Astrocyte of the spinal cord (primary cell): Measurements from ENCODE around the gene COL23A1.
"Not testable (repeated sequence)": the region's sequence is repeated elsewhere in the genome, so short reads cannot be mapped to it uniquely, and the experiment has no call there.

Experiments
- DNase-seq: peaks from one replicate; pipeline ENCODE4 v3.0.0; 2011; ENCODE audit warnings: low read depth, low spot score
- H3K4me3 ChIP-seq: 2 replicates; pipeline ENCODE4 v1.5.1; 2011; ENCODE audit warnings: low read depth, mild to moderate bottlenecking, low read length, moderate library complexity
- in situ Hi-C: cut with HindIII; loops from 2 replicates; pipeline ENCODE4 v1.10.0; 2017; ENCODE audit warnings: low sequenced_read_pairs
- TF ChIP-seq, protein P1 (sequence below): IDR thresholded peaks from 2 replicates; pipeline ENCODE4 v1.5.1; 2012; ENCODE audit warnings: low read depth, mild to moderate bottlenecking, low read length, inconsistent platforms

COL23A1 gene

DNA sequence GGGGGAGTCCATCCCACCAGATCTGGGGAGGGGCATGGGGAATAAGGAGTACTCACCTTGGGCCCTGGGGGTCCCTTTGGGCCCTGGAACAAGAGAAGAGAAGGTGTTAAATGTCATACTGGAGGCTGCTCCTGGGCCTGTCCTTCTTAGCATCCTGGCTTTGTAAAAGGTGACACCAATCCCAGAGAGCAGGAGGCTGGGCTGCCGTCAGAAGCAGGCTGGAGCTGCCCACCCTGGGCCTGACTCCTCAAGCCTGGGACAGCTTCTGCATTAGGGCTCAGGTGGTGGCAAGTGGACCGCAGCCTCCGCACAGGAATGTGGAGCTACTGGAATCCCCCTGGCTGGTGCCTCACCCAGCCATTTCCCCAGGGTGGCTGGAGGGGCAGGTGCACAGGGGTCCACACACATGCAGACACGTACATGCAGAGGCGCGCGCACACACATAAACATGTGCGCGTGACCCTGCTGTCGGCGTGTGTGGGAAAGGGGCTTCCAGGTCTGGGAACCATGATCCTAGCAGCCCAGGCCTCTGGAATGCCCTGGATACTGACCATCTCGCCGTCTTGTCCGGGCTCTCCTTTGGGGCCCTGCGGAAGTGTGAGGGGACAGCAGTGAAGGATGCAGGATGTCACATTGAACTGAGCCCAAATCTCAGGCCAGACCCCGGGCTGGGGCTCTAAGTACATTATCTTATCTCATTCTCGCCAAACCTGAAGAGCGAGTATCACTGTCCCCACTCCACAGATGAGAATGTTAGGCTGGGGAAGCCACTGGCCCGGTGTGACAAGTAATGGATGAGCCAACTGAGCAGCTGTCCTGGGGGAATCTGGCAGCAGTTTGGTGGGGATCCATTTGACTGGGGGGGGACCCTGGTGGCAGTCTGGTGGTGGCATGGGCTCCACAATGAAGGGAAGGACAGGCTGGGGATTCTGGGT, 328.3 kb downstream of the COL23A1 start:
- H3K4me3 ChIP-seq = no peak overlapping the region
- DNase-seq = no peak
- in situ Hi-C loops = no loop called here
- TF ChIP-seq, protein P1, sequence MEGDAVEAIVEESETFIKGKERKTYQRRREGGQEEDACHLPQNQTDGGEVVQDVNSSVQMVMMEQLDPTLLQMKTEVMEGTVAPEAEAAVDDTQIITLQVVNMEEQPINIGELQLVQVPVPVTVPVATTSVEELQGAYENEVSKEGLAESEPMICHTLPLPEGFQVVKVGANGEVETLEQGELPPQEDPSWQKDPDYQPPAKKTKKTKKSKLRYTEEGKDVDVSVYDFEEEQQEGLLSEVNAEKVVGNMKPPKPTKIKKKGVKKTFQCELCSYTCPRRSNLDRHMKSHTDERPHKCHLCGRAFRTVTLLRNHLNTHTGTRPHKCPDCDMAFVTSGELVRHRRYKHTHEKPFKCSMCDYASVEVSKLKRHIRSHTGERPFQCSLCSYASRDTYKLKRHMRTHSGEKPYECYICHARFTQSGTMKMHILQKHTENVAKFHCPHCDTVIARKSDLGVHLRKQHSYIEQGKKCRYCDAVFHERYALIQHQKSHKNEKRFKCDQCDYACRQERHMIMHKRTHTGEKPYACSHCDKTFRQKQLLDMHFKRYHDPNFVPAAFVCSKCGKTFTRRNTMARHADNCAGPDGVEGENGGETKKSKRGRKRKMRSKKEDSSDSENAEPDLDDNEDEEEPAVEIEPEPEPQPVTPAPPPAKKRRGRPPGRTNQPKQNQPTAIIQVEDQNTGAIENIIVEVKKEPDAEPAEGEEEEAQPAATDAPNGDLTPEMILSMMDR = no peak

DNA sequence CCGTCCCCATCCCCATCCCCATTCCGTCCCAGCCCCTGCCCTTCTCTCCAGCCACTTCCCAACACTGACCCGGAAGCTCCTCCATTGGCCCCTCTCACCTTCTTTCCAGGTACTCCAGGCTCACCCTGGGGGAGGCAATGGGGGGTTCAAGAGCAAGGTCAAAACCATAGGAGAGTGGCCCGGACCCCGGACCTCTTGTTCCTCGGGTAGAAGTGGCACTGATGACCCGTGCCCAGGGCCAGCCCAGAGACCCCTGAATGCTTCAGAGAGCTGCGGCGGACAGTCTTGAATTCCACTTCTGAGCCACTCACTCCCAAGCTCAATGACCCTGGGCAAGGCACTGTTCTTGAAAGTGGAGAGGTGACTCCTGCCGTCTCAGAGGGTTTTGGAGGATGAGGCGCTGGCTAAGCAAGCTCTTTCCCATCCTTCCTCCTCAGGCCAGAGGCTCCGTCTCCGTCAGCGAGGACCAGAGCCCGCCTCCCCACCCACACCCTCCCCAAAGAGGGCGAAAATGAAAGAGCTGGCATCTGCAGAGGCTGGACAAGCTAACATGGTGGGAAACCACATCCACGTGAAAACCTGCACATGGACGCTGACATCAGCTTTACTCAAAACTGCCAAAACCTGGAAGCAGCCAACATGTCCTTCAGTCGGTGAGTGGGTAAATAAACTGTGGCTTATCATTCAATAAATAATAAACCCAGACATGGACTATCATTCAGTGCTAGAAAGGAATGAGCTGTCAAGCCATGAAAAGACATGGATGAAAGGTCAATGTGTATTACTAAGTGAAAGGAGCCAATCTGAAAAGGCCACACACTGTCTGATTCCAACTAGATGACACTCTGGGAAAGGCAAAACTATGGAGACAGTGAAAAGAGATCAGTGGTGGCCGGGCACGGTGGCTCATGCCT, 330.3 kb downstream of the COL23A1 start:
- DNase-seq = no peak
- in situ Hi-C loops = no loop called here
- H3K4me3 ChIP-seq = no peak overlapping the region
- TF ChIP-seq, protein P1 = no peak

DNA sequence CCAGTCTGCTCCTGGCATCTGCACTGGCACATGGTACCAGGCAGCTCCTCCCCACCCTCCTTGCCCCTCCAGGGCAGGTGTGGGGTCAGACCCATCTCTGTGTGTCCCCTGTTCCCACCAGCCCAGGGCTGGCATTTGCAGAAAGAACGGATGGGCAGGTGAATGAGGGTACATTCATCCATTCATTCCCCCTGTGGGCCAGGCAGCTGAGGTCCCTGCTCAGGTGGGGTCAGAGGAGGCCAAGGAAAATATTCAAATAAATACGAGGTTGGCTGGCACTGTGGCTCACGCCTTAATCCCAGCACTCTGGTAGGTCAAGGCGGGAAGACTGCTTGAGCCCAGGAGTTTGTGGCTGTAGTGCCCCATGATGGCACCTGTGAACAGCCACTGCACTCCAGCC, 332.5 kb downstream of the COL23A1 start:
- no peak overlapping the region for H3K4me3 ChIP-seq
- TF ChIP-seq, protein P1 = no peak
- in situ Hi-C loops = no loop called here
- no peak for DNase-seq

DNA sequence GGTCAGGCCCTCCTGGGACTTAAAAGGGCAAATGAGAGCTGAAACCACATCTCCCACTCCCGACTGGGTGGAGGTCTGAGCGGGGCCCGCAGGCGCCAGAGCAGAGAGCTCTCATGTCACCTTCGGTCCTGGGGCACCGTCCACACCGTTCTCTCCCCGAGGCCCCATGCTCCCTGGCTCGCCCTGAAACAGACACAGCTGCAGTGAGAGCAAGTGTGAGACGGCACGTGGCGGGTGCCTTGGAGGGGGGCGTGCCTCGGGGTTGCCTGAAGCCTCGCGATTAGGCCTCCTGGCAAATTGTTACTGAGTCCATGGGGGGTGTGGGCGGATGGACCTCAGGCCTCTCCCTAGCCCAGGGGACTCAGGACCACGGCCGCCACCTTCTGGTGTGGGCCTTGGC, 333.4 kb downstream of the COL23A1 start:
- H3K4me3 ChIP-seq = no peak overlapping the region
- in situ Hi-C loops = no loop called here
- no peak for DNase-seq
- TF ChIP-seq, protein P1 = no peak

DNA sequence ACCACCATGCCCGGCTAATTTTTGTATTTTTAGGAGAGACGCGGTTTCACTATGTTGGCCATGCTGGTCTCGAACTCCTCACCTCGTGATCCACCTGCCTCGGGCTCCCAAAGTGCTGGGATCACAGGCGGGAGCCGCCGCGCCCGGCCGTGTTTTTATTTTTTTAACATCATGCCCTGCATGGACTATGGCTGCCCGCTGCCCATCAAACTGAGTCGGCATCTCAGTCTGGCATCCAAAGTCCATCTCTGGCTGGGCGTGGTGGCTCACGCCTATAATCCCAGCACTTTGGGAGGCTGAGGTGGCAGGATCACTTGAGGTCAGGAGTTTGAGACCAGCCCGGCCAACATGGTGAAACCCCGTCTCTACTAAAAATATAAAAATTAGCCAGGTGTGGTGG, 336.6 kb downstream of the COL23A1 start:
- DNase-seq, H3K4me3 ChIP-seq, in situ Hi-C loops: not testable (repeated sequence)

DNA sequence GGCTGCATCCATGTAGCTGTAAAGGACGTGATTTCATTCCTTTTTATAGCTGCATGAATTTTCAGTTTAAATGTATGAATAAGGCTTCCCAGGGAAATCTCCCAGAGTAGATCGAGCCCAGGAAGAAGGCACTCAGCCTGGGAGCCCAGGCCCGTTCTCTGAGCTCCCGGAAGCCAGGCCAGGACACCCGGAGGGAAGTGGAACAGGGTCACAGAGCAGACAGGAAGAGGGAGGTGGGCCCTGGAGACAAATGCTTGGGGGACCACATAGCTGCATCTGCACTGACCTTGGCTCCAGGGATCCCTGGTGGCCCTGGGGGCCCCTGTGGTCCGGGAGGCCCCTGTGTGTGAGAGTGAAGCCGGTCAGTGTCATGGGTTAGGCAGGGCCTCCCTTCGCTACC, 337.9 kb downstream of the COL23A1 start:
- H3K4me3 ChIP-seq = no peak overlapping the region
- no peak for DNase-seq
- in situ Hi-C loops = no loop called here
- TF ChIP-seq, protein P1 = no peak
